IMR-90 (cell line): ENCODE results near the gene TPSD1. TPM values are rescaled to one million over a fixed set of nuclear protein-coding genes. Genes with fewer than 3 reads are reported as not detected.

Experiments
- ATAC-seq: fragments of 200-7000 bp; cut with Tn5 transposase; 2 replicates; pipeline ENCODE4 v1.9.1; 2020; ENCODE audit warnings: low read depth, mild to moderate bottlenecking, moderate library complexity
- BruUV-seq: library from RNA; stranded (reverse); fragments of 400-500 nt; replicated peaks from 2 replicates; lab custom pipeline; 2021; lab: Mats Ljungman, UMichigan
- CTCF ChIA-PET: fragments of 300-600 bp; formaldehyde crosslinking; extraction: SDS; loops from one replicate; lab custom pipeline; 2021; ENCODE audit warnings: antibody characterized with exemption; lab: Yijun Ruan, JAX
- POLR2A ChIA-PET: fragments of 300-600 bp; sonication (Branson Sonifier 250); formaldehyde crosslinking; loops from one replicate; lab custom pipeline; 2022; ENCODE audit warnings: antibody characterized with exemption; ENCODE audit not compliant: unreplicated experiment; lab: Charles Lee
- DNase-seq: peaks from one replicate; pipeline ENCODE4 v3.0.0; 2013
- H2AFZ ChIP-seq: replicated peaks from 2 replicates; pipeline ENCODE3; 2013; ENCODE audit warnings: low read length, mild to moderate bottlenecking; ENCODE audit not compliant: poor library complexity
- H2AK5ac ChIP-seq: 2 replicates; pipeline ENCODE4 v1.6.1; 2013; ENCODE audit warnings: low read depth, low read length, inconsistent platforms
- H2AK9ac ChIP-seq: replicated peaks from 2 replicates; pipeline ENCODE3; 2013; ENCODE audit warnings: mild to moderate bottlenecking, low read depth, low read length, moderate library complexity; ENCODE audit not compliant: poor library complexity
- H2BK120ac ChIP-seq: 2 replicates; pipeline ENCODE4 v1.6.1; 2013; ENCODE audit warnings: low read depth, low read length, inconsistent platforms
- H2BK15ac ChIP-seq: 3 replicates; pipeline ENCODE4 v1.6.1; 2013; ENCODE audit warnings: low read depth, low read length, inconsistent platforms
- H2BK20ac ChIP-seq: 2 replicates; pipeline ENCODE4 v1.6.1; 2013; ENCODE audit warnings: low read depth, mild to moderate bottlenecking, inconsistent platforms, low read length, moderate library complexity
- H2BK5ac ChIP-seq: 2 replicates; pipeline ENCODE4 v1.6.1; 2013; ENCODE audit warnings: mild to moderate bottlenecking, low read depth, low read length, inconsistent platforms; ENCODE audit not compliant: poor library complexity, severe bottlenecking
- H3K14ac ChIP-seq: replicated peaks from 2 replicates; pipeline ENCODE4 v1.6.1; 2013; ENCODE audit warnings: low read depth, low read length, inconsistent platforms
- H3K18ac ChIP-seq: 2 replicates; pipeline ENCODE4 v1.6.1; 2013; ENCODE audit warnings: low read depth, low read length, control low read depth
- H3K23ac ChIP-seq: 2 replicates; pipeline ENCODE4 v1.6.1; 2013; ENCODE audit warnings: low read depth, low read length, inconsistent platforms
- H3K27ac ChIP-seq: 2 replicates; pipeline ENCODE4 v1.5.1; 2013; ENCODE audit warnings: mild to moderate bottlenecking, control low read depth, low read length; ENCODE audit not compliant: insufficient read depth
- H3K27me3 ChIP-seq: 2 replicates; pipeline ENCODE4 v1.6.1; 2013; ENCODE audit warnings: low read length; ENCODE audit not compliant: control insufficient read depth, insufficient read depth
- H3K36me3 ChIP-seq: 2 replicates; pipeline ENCODE4 v1.6.1; 2013; ENCODE audit warnings: low read length, mixed read lengths; ENCODE audit not compliant: control insufficient read depth, insufficient read depth
- H3K4ac ChIP-seq: 2 replicates; pipeline ENCODE4 v1.6.1; 2013; ENCODE audit warnings: low read depth, low read length, inconsistent platforms
- H3K4me1 ChIP-seq: 2 replicates; pipeline ENCODE4 v1.6.1; 2013; ENCODE audit warnings: low read length, mixed read lengths; ENCODE audit not compliant: control insufficient read depth, insufficient read depth
- H3K4me2 ChIP-seq: 2 replicates; pipeline ENCODE4 v1.6.1; 2013; ENCODE audit warnings: low read depth, mild to moderate bottlenecking, control low read depth, low read length, moderate library complexity
- H3K4me3 ChIP-seq: 2 replicates; pipeline ENCODE4 v1.5.1; 2013; ENCODE audit warnings: low read depth, mild to moderate bottlenecking, control low read depth, low read length, moderate library complexity; ENCODE audit not compliant: insufficient read depth
- H3K56ac ChIP-seq: 2 replicates; pipeline ENCODE4 v1.6.1; 2013; ENCODE audit warnings: low read length, inconsistent platforms; ENCODE audit not compliant: insufficient read depth; ENCODE audit errors: extremely low read depth
- H3K79me1 ChIP-seq, 2 experiments: 2 replicates each; pipeline ENCODE4 v1.6.1; 2013; ENCODE audit warnings: low read length in 2 of 2, inconsistent platforms in 1 of 2, low read depth in 1 of 2
- H3K9ac ChIP-seq: 2 replicates; pipeline ENCODE4 v1.6.1; 2013; ENCODE audit warnings: low read depth, low read length, control low read depth
- H3K9me1 ChIP-seq: 2 replicates; pipeline ENCODE4 v1.6.1; 2013; ENCODE audit warnings: low read length, inconsistent platforms; ENCODE audit not compliant: insufficient read depth
- H3K9me3 ChIP-seq: 2 replicates; pipeline ENCODE4 v1.6.1; 2013; ENCODE audit warnings: low read length; ENCODE audit not compliant: control insufficient read depth, insufficient read depth
- H4K20me1 ChIP-seq: 2 replicates; pipeline ENCODE4 v1.6.1; 2013; ENCODE audit warnings: low read length, inconsistent platforms; ENCODE audit not compliant: insufficient read depth
- H4K5ac ChIP-seq: 2 replicates; pipeline ENCODE4 v1.6.1; 2013; ENCODE audit warnings: mild to moderate bottlenecking, low read depth, low read length, control low read depth
- H4K8ac ChIP-seq, 2 experiments: 2 replicates each; pipeline ENCODE4 v1.6.1; 2013; ENCODE audit warnings: low read depth in 2 of 2, low read length in 2 of 2, control low read depth in 1 of 2, inconsistent platforms in 1 of 2
- H4K91ac ChIP-seq: 2 replicates; pipeline ENCODE4 v1.6.1; 2013; ENCODE audit warnings: low read depth, low read length, inconsistent platforms; ENCODE audit not compliant: insufficient read depth
- BHLHE40 ChIP-seq: fragments of 150-350 bp; IDR thresholded peaks from 2 replicates; pipeline ENCODE4 v1.6.1; 2016; ENCODE audit warnings: mild to moderate bottlenecking, low read depth, low read length
- CEBPB ChIP-seq: IDR thresholded peaks from 2 replicates; pipeline ENCODE4 v1.6.1; 2012; ENCODE audit warnings: low read depth, low read length, improper control_type of control experiment
- CHD1 ChIP-seq: IDR thresholded peaks from 2 replicates; pipeline ENCODE4 v1.6.1; 2012; ENCODE audit warnings: low read depth, low read length, improper control_type of control experiment
- CTCF ChIP-seq: conservative IDR thresholded peaks from 2 replicates; pipeline ENCODE4 v1.5.1; 2012; ENCODE audit warnings: mild to moderate bottlenecking, low read depth, low read length, improper control_type of control experiment
- ELK1 ChIP-seq: fragments of 150-350 bp; IDR thresholded peaks from 2 replicates; pipeline ENCODE4 v1.6.1; 2016; ENCODE audit warnings: low read depth, mild to moderate bottlenecking, low read length, moderate library complexity, borderline replicate concordance
- FOS ChIP-seq: fragments of 150-350 bp; IDR thresholded peaks from 2 replicates; pipeline ENCODE4 v1.6.1; 2016; ENCODE audit warnings: low read depth, low read length
- MAFK ChIP-seq: IDR thresholded peaks from 2 replicates; pipeline ENCODE4 v1.6.1; 2012; ENCODE audit warnings: low read depth, low read length, improper control_type of control experiment
- MAZ ChIP-seq: IDR thresholded peaks from 2 replicates; pipeline ENCODE4 v1.6.1; 2012; ENCODE audit warnings: low read depth, mild to moderate bottlenecking, low read length, improper control_type of control experiment, moderate library complexity, borderline replicate concordance
- MXI1 ChIP-seq: IDR thresholded peaks from 2 replicates; pipeline ENCODE4 v1.6.1; 2012; ENCODE audit warnings: low read depth, mild to moderate bottlenecking, low read length, moderate library complexity, borderline replicate concordance
- NFE2L2 ChIP-seq: fragments of 150-350 bp; IDR thresholded peaks from 2 replicates; pipeline ENCODE4 v1.6.1; 2016; ENCODE audit warnings: low read depth, mild to moderate bottlenecking, low read length
- POLR2A ChIP-seq: IDR thresholded peaks from 2 replicates; pipeline ENCODE4 v1.6.1; 2012; ENCODE audit warnings: mild to moderate bottlenecking, low read depth, low read length
- RAD21 ChIP-seq: IDR thresholded peaks from 2 replicates; pipeline ENCODE4 v1.6.1; 2012; ENCODE audit warnings: low read length, improper control_type of control experiment
- RCOR1 ChIP-seq: IDR thresholded peaks from 2 replicates; pipeline ENCODE4 v1.6.1; 2012; ENCODE audit warnings: mild to moderate bottlenecking, low read length, improper control_type of control experiment; ENCODE audit not compliant: insufficient replicate concordance
- RFX5 ChIP-seq: IDR thresholded peaks from 2 replicates; pipeline ENCODE4 v1.8.0; 2012; ENCODE audit warnings: low read depth, mild to moderate bottlenecking, low read length, moderate library complexity
- SMC3 ChIP-seq: fragments of 150-350 bp; IDR thresholded peaks from 2 replicates; pipeline ENCODE4 v1.6.1; 2016; ENCODE audit warnings: low read depth, mild to moderate bottlenecking, antibody characterized with exemption, low read length, moderate library complexity
- USF2 ChIP-seq: fragments of 150-350 bp; IDR thresholded peaks from 2 replicates; pipeline ENCODE4 v1.6.1; 2017; ENCODE audit warnings: mild to moderate bottlenecking, antibody characterized with exemption, low read length, low read depth
- WGBS, 2 experiments: methylation state at CpG; one replicate each; pipeline versions ENCODE4 v1.1.5 to v1.1.7; 2013; ENCODE audit warnings: missing lambda C conversion rate in 2 of 2; ENCODE audit not compliant: insufficient read length in 1 of 2; ENCODE audit errors: extremely low coverage in 2 of 2; 5-methylcytosine and 5-hydroxymethylcytosine counted together
- dilution Hi-C: fragments of 300-500 bp; cut with HindIII; formaldehyde crosslinking; loops from one replicate; pipeline ENCODE4 v1.14.3; 2018; ENCODE audit warnings: low sequenced_read_pairs; ENCODE audit not compliant: unreplicated experiment
- in situ Hi-C: fragments of 300-500 bp; cut with MboI; formaldehyde crosslinking; loops from 3 replicates; pipeline ENCODE4 v1.14.3; 2019; ENCODE audit warnings: low sequenced_read_pairs, inconsistent platforms, mixed read lengths
- intact Hi-C: fragments of 100-400 bp; cut with micrococcal nuclease; formaldehyde crosslinking; loops from 2 replicates; pipeline ENCODE4 v1.10.0; 2022
- polyA plus RNA-seq, 3 experiments: library from polyadenylated mRNA; depleted of rRNA; stranded (reverse); fragments of >200 nt; gene quantifications; 2 replicates each; pipeline ENCODE4 v1.2.3, GENCODE V29; 2012; ENCODE audit warnings: low replicate concordance in 1 of 3
- total RNA-seq: library from RNA; depleted of rRNA; stranded (reverse); fragments of >200 nt; gene quantifications from 2 replicates; pipeline ENCODE4 v1.2.3, GENCODE V29; 2012

Gene TPSD1
- total and polyA plus RNA-seq, 2 of the 4 experiments (the other 2 are of a cell fraction): not detected

- no peak overlapping the region for H3K56ac ChIP-seq
- no peak overlapping the region for H4K8ac ChIP-seq
- peak; percentile 42; the same call in 1 of the 2 replicates for ATAC-seq
- H2AFZ ChIP-seq: peak overlapping the region; percentile 3
- dilution Hi-C loops: no loop called here
- no peaks in the 10 kb centered on the region for H4K20me1 ChIP-seq
- no peak for TF ChIP-seq ELK1
- no peak for TF ChIP-seq RAD21
- no peak for TF ChIP-seq CEBPB
- no peak for TF ChIP-seq FOS
- TF ChIP-seq CTCF: no peak
- no peak for TF ChIP-seq MAZ
- no peak for TF ChIP-seq POLR2A
- TF ChIP-seq RCOR1: no peak
- no peak for TF ChIP-seq NFE2L2
- TF ChIP-seq MXI1: no peak
- no peak for TF ChIP-seq BHLHE40
- TF ChIP-seq USF2: no peak
- no peak for TF ChIP-seq MAFK
- TF ChIP-seq SMC3: no peak
- no peak for TF ChIP-seq RFX5
- TF ChIP-seq CHD1: no peak
- no peak overlapping the region for H2AK9ac ChIP-seq
- no peaks in the 10 kb centered on the region; the same call in 1 of the 2 replicates for H3K4me1 ChIP-seq
- ChIA-PET CTCF (no interaction called here), POLR2A (no interaction called here)
- H4K5ac ChIP-seq: no peak overlapping the region
- in situ Hi-C loops: no loop called here
- intact Hi-C loops: no loop called here
- no peak overlapping the region for H2BK120ac ChIP-seq
- no peak overlapping the region for H4K91ac ChIP-seq
- H3K4me3 ChIP-seq: no peak overlapping the region
- H3K18ac ChIP-seq: no peak overlapping the region
- no peak overlapping the region for H2BK5ac ChIP-seq
- no peak overlapping the region for H3K23ac ChIP-seq
- H3K36me3 ChIP-seq: no peaks in the 10 kb centered on the region
- no peaks in the 10 kb centered on the region for H3K9me1 ChIP-seq
- no peaks in the 10 kb centered on the region for H3K9me3 ChIP-seq
- H3K4ac ChIP-seq: no peak overlapping the region
- no peaks in the 10 kb centered on the region for H3K79me1 ChIP-seq
- BruUV-seq: no TSS peak
- H3K27me3 ChIP-seq: peaks cover 76% of the 10 kb centered on the region
- H3K14ac ChIP-seq: no peak overlapping the region
- no peak overlapping the region for H3K9ac ChIP-seq
- H2BK15ac ChIP-seq: no peak overlapping the region
- H2AK5ac ChIP-seq: no peak overlapping the region
- H3K4me2 ChIP-seq: no peak overlapping the region
- no peak overlapping the region for H3K27ac ChIP-seq
- 45% methylated on average over 14 of the region's 40 CpGs; no CpG with 5 or more reads in 1 of the 2 experiments for WGBS, 2 experiments
- DNase-seq: peak; percentile 5
- H2BK20ac ChIP-seq: no peak overlapping the region
Measured at GRCh38 chr16:1287982-1288670, 32.3 kb downstream of the TPSD1 start.
